GM21515 (cell line): Measurements from ENCODE around the gene HNRNPK.

ENCODE experiments used
- ATAC-seq: cut with Tn5 transposase; IDR thresholded peaks from one replicate; pipeline ENCODE4 v1.9.1; 2021; ENCODE audit not compliant: unreplicated experiment

HNRNPK gene

GRCh38 chr9:83979812-83980394 lies at the start of gene HNRNPK:
HNRNPK (minus strand) TSS chr9:83980215; CDS start chr9:83978252, 1,963 bp downstream.
- peak; percentile 84 for ATAC-seq

GRCh38 chr9:84027201-84027600 lies 47.2 kb upstream of the HNRNPK start:
- no peak for ATAC-seq

- no peak for ATAC-seq
Measured at GRCh38 chr9:84024041-84024575, 44.1 kb upstream of the HNRNPK start.

- ATAC-seq, result no peak
Measured at GRCh38 chr9:84007662-84008061, 27.6 kb upstream of the HNRNPK start.

GRCh38 chr9:84003246-84003645 lies 23.2 kb upstream of the HNRNPK start:
- no peak for ATAC-seq

- ATAC-seq, result no peak
Measured at GRCh38 chr9:84002344-84002743, 22.3 kb upstream of the HNRNPK start.

- ATAC-seq, result no peak
Measured at GRCh38 chr9:84001621-84002020, 21.6 kb upstream of the HNRNPK start.

- no peak for ATAC-seq
Measured at GRCh38 chr9:84000186-84000585, 20.2 kb upstream of the HNRNPK start.

- no peak for ATAC-seq
Measured at GRCh38 chr9:83999141-83999918, 19.3 kb upstream of the HNRNPK start.

- ATAC-seq, result no peak
Measured at GRCh38 chr9:83996126-83996525, 16.1 kb upstream of the HNRNPK start.

GRCh38 chr9:83992901-83993300 lies 12.9 kb upstream of the HNRNPK start:
- no peak for ATAC-seq

GRCh38 chr9:83992407-83992806 lies 12.4 kb upstream of the HNRNPK start:
- ATAC-seq, result no peak

GRCh38 chr9:83991355-83991754 lies 11.3 kb upstream of the HNRNPK start:
- no peak for ATAC-seq

GRCh38 chr9:83988411-83988810 lies 8.4 kb upstream of the HNRNPK start:
- ATAC-seq, result no peak

- no peak for ATAC-seq
Measured at GRCh38 chr9:83987402-83987791, 7.4 kb upstream of the HNRNPK start.

- no peak for ATAC-seq
Measured at GRCh38 chr9:83986765-83987401, 6.9 kb upstream of the HNRNPK start.

- ATAC-seq, result no peak
Measured at GRCh38 chr9:83986195-83986594, 6.2 kb upstream of the HNRNPK start.

- no peak for ATAC-seq
Measured at GRCh38 chr9:83981126-83981871, 1.3 kb upstream of the HNRNPK start.

- peak; percentile 69 for ATAC-seq
Measured at GRCh38 chr9:83980395-83981125, 545 bp upstream of the HNRNPK start, which contains the start of gene RMI1. RMI1 (plus strand) TSS chr9:83980805; CDS start chr9:84000987, 20,182 bp downstream.
